HG03175 (cell line): Measurements from ENCODE around the gene RGS9.

Experiments used
- ATAC-seq: cut with Tn5 transposase; IDR thresholded peaks from one replicate; pipeline ENCODE4 v1.9.1; 2021; ENCODE audit warnings: mild to moderate bottlenecking, moderate library complexity; ENCODE audit not compliant: unreplicated experiment

RGS9 gene

GRCh38 chr17:65243838-65244625 lies 106.9 kb downstream of the RGS9 start:
- ATAC-seq = no peak

GRCh38 chr17:65246252-65246651 lies 109.1 kb downstream of the RGS9 start:
- ATAC-seq = no peak

- ATAC-seq = no peak
Observed at GRCh38 chr17:65249774-65250173, 112.6 kb downstream of the RGS9 start.

GRCh38 chr17:65254166-65254565 lies 117.0 kb downstream of the RGS9 start:
- no peak for ATAC-seq

- ATAC-seq = no peak
Observed at GRCh38 chr17:65259281-65259680, 122.1 kb downstream of the RGS9 start.

- ATAC-seq = no peak
Observed at GRCh38 chr17:65259696-65260485, 122.7 kb downstream of the RGS9 start.

GRCh38 chr17:65260626-65261025 lies 123.5 kb downstream of the RGS9 start:
- no peak for ATAC-seq

GRCh38 chr17:65261152-65261551 lies 124.0 kb downstream of the RGS9 start:
- no peak for ATAC-seq

- no peak for ATAC-seq
Observed at GRCh38 chr17:65261682-65262636, 124.8 kb downstream of the RGS9 start.

GRCh38 chr17:65265276-65265675 lies 128.1 kb downstream of the RGS9 start:
- no peak for ATAC-seq

- ATAC-seq = no peak
Observed at GRCh38 chr17:65268832-65269231, 131.7 kb downstream of the RGS9 start.

GRCh38 chr17:65270499-65271253 lies 133.5 kb downstream of the RGS9 start:
- ATAC-seq = no peak

GRCh38 chr17:65271296-65271695 lies 134.1 kb downstream of the RGS9 start:
- ATAC-seq = no peak
